ENCODE results near the gene CAVIN2.
"Not testable (repeated sequence)": the region's sequence is repeated elsewhere in the genome, so short reads cannot be mapped to it uniquely, and the experiment has no call there.

CAVIN2 gene

GRCh38 chr2:191786694-191787093 is 60.2 kb downstream of the CAVIN2 start:
- ChIA-PET POLR2A (no interaction called here), CTCF (interaction anchor here (1.1 to 1.3 kb wide), 2 partner anchors 248 to 376 kb away, joined by 3 to 4 read pairs; no protein-coding TSS in a partner anchor)
- no peak for TF ChIP-seq CTCF (IDR thresholded peaks at IDR 0.05; ENCODE audit: insufficient read depth, low read length, missing control alignments)
- no peak overlapping the region for H3K4me3 ChIP-seq (ENCODE audit: low read depth, low read length)
- no peak for DNase-seq (ENCODE audit: low read depth, low spot score)

GRCh38 chr2:191785651-191786050 is 61.2 kb downstream of the CAVIN2 start:
- H3K4me3 ChIP-seq (ENCODE audit: low read depth, low read length); DNase-seq (ENCODE audit: low read depth, low spot score); POLR2A ChIA-PET; CTCF ChIA-PET: not testable (repeated sequence)

Data from AG04449 (cell line).